ENCODE data around the gene PIK3CB. TPM values are rescaled to one million over a fixed set of nuclear protein-coding genes. Genes with fewer than 3 reads are reported as not detected.

Gene PIK3CB
- polyA plus RNA-seq, 1 of the 3 experiments (the other 2 are of a cell fraction) = 6.8 TPM

DNA sequence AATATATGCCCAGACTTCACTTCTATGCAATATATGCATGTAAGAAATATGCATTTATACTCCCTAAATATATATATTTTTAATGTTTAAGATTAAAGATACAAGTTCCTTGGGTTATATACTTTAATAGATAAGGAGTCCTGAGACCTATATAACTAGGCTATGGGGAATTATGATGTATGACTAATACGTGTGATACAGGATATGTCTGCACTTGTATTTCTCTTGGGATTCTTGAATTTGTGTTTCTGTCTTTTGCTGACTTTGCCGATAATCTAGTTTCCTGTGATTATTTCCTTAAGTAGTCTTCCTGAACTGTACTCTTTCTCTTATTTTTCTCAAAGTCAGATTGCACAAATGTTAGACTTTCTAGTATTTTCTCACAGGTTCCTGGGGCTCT, 109.6 kb downstream of the PIK3CB start:
- TF ChIP-seq ELF1 (IDR thresholded peaks at IDR 0.05) = no peak
- no peak for TF ChIP-seq NRF1 (IDR thresholded peaks at IDR 0.05; ENCODE audit: low read depth, low read length)
- DNase-seq = no peak
- Histone ChIP-seq H3K9me2 (no peaks in the 10 kb centered on the region), H3F3A (replicated peaks; ENCODE audit: insufficient read depth) (no peaks in the 10 kb centered on the region), H3K9me3 (no peaks in the 10 kb centered on the region), H3K36me3 (replicated peaks in 1 of 2; ENCODE audit: control insufficient read depth in 1 of 2, insufficient read depth in 2 of 2, low read length in 1 of 2) (peaks cover 0 to 3% of the 10 kb centered on the region in 2 experiments), H3K27ac (ENCODE audit: low read depth in 2 of 2, low read length in 1 of 2) (no peak overlapping the region), H3K4me3 (ENCODE audit: low read depth in 2 of 2, low read length in 1 of 2) (no peak overlapping the region), H3K27me3 (ENCODE audit: insufficient read depth) (no peaks in the 10 kb centered on the region), H3K4me1 (ENCODE audit: control insufficient read depth in 1 of 2, insufficient read depth in 2 of 2, low read depth in 1 of 2, low read length in 1 of 2) (peaks cover 0 to 6% of the 10 kb centered on the region in 2 experiments; a peak in 1 of 4 replicates), H3K4me2 (no peak overlapping the region), H4K20me1 (ENCODE audit: insufficient read depth) (no peaks in the 10 kb centered on the region), H3K9ac (no peak overlapping the region), H3K79me2 (ENCODE audit: insufficient read depth) (no peaks in the 10 kb centered on the region), H2AFZ (ENCODE audit: low read depth) (no peak overlapping the region)
- ChIA-PET CTCF (interaction anchor here (0.8 kb wide), 1 partner anchor 246 kb away, joined by 3 read pairs; no protein-coding TSS in a partner anchor), POLR2A (no interaction called here)
- WGBS (ENCODE audit: low lambda C conversion rate) = 47% methylated on average over 2 of the region's 2 CpGs

- TF ChIP-seq MEF2A (IDR thresholded peaks at IDR 0.05; ENCODE audit: borderline replicate concordance, low read depth) (no peak), EP300 (IDR thresholded peaks at IDR 0.05; ENCODE audit: borderline replicate concordance in 1 of 2, low read depth in 1 of 2, low read length in 1 of 2) (no peak), IRF3 (IDR thresholded peaks at IDR 0.05; ENCODE audit: low read depth, low read length) (no peak), GATA2 (CRISPR knock-in tag; IDR thresholded peaks at IDR 0.05) (no peak), TEAD4 (IDR thresholded peaks at IDR 0.05; ENCODE audit: borderline replicate concordance, insufficient read depth) (no peak), FOSL2 (IDR thresholded peaks at IDR 0.05; ENCODE audit: borderline replicate concordance, low read depth) (no peak), SMC3 (IDR thresholded peaks at IDR 0.05; ENCODE audit: low read depth, low read length) (no peak), RAD21 (IDR thresholded peaks at IDR 0.05; ENCODE audit: low read length) (no peak), NFIC (IDR thresholded peaks at IDR 0.05; ENCODE audit: borderline replicate concordance) (no peak), POLR2AphosphoS5 (IDR thresholded peaks at IDR 0.05; ENCODE audit: low read depth, low read length) (no peak), FOXM1 (IDR thresholded peaks at IDR 0.05; ENCODE audit: low read depth) (no peak), NRF1 (IDR thresholded peaks at IDR 0.05; ENCODE audit: low read depth, low read length) (no peak)
- TF ChIP-seq, protein P1, sequence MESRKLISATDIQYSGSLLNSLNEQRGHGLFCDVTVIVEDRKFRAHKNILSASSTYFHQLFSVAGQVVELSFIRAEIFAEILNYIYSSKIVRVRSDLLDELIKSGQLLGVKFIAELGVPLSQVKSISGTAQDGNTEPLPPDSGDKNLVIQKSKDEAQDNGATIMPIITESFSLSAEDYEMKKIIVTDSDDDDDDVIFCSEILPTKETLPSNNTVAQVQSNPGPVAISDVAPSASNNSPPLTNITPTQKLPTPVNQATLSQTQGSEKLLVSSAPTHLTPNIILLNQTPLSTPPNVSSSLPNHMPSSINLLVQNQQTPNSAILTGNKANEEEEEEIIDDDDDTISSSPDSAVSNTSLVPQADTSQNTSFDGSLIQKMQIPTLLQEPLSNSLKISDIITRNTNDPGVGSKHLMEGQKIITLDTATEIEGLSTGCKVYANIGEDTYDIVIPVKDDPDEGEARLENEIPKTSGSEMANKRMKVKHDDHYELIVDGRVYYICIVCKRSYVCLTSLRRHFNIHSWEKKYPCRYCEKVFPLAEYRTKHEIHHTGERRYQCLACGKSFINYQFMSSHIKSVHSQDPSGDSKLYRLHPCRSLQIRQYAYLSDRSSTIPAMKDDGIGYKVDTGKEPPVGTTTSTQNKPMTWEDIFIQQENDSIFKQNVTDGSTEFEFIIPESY (IDR thresholded peaks at IDR 0.05; ENCODE audit: borderline replicate concordance, low read depth) = no peak
- TF ChIP-seq, protein P2, sequence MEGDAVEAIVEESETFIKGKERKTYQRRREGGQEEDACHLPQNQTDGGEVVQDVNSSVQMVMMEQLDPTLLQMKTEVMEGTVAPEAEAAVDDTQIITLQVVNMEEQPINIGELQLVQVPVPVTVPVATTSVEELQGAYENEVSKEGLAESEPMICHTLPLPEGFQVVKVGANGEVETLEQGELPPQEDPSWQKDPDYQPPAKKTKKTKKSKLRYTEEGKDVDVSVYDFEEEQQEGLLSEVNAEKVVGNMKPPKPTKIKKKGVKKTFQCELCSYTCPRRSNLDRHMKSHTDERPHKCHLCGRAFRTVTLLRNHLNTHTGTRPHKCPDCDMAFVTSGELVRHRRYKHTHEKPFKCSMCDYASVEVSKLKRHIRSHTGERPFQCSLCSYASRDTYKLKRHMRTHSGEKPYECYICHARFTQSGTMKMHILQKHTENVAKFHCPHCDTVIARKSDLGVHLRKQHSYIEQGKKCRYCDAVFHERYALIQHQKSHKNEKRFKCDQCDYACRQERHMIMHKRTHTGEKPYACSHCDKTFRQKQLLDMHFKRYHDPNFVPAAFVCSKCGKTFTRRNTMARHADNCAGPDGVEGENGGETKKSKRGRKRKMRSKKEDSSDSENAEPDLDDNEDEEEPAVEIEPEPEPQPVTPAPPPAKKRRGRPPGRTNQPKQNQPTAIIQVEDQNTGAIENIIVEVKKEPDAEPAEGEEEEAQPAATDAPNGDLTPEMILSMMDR (IDR thresholded peaks at IDR 0.05) = no peak
- TF ChIP-seq, protein P3, sequence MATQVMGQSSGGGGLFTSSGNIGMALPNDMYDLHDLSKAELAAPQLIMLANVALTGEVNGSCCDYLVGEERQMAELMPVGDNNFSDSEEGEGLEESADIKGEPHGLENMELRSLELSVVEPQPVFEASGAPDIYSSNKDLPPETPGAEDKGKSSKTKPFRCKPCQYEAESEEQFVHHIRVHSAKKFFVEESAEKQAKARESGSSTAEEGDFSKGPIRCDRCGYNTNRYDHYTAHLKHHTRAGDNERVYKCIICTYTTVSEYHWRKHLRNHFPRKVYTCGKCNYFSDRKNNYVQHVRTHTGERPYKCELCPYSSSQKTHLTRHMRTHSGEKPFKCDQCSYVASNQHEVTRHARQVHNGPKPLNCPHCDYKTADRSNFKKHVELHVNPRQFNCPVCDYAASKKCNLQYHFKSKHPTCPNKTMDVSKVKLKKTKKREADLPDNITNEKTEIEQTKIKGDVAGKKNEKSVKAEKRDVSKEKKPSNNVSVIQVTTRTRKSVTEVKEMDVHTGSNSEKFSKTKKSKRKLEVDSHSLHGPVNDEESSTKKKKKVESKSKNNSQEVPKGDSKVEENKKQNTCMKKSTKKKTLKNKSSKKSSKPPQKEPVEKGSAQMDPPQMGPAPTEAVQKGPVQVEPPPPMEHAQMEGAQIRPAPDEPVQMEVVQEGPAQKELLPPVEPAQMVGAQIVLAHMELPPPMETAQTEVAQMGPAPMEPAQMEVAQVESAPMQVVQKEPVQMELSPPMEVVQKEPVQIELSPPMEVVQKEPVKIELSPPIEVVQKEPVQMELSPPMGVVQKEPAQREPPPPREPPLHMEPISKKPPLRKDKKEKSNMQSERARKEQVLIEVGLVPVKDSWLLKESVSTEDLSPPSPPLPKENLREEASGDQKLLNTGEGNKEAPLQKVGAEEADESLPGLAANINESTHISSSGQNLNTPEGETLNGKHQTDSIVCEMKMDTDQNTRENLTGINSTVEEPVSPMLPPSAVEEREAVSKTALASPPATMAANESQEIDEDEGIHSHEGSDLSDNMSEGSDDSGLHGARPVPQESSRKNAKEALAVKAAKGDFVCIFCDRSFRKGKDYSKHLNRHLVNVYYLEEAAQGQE (IDR thresholded peaks at IDR 0.05; ENCODE audit: low read depth, low read length) = no peak
- TF ChIP-seq, protein P4, sequence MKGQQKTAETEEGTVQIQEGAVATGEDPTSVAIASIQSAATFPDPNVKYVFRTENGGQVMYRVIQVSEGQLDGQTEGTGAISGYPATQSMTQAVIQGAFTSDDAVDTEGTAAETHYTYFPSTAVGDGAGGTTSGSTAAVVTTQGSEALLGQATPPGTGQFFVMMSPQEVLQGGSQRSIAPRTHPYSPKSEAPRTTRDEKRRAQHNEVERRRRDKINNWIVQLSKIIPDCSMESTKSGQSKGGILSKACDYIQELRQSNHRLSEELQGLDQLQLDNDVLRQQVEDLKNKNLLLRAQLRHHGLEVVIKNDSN (IDR thresholded peaks at IDR 0.05; ENCODE audit: borderline replicate concordance, low read depth) = no peak
- TF ChIP-seq, protein P5, sequence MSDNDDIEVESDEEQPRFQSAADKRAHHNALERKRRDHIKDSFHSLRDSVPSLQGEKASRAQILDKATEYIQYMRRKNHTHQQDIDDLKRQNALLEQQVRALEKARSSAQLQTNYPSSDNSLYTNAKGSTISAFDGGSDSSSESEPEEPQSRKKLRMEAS (IDR thresholded peaks at IDR 0.05; ENCODE audit: low read depth) = no peak
- H3K4me2 ChIP-seq = no peak overlapping the region
- no peaks in the 10 kb centered on the region for H3K36me3 ChIP-seq (replicated peaks in 1 of 2; ENCODE audit: control insufficient read depth in 1 of 2, insufficient read depth in 2 of 2, low read length in 1 of 2)
- peaks cover 0 to 6% of the 10 kb centered on the region in 2 experiments; a peak in 1 of 4 replicates for H3K4me1 ChIP-seq (ENCODE audit: control insufficient read depth in 1 of 2, insufficient read depth in 2 of 2, low read depth in 1 of 2, low read length in 1 of 2)
- no peak overlapping the region for H3K27ac ChIP-seq (ENCODE audit: low read depth in 2 of 2, low read length in 1 of 2)
- no peaks in the 10 kb centered on the region for H3F3A ChIP-seq (replicated peaks; ENCODE audit: insufficient read depth)
- no peak overlapping the region for H3K4me3 ChIP-seq (ENCODE audit: low read depth in 2 of 2, low read length in 1 of 2)
- no peaks in the 10 kb centered on the region for H3K9me3 ChIP-seq
- DNase-seq = no peak
- H3K27me3 ChIP-seq (ENCODE audit: insufficient read depth) = no peaks in the 10 kb centered on the region
- ChIA-PET POLR2A (no interaction called here), CTCF (interaction anchor here (0.8 kb wide), 2 partner anchors 191 to 245 kb away, joined by 3 to 4 read pairs; no protein-coding TSS in a partner anchor)
- H3K79me2 ChIP-seq (ENCODE audit: insufficient read depth) = no peaks in the 10 kb centered on the region
- no peaks in the 10 kb centered on the region for H3K9me2 ChIP-seq
- no peak overlapping the region for H2AFZ ChIP-seq (ENCODE audit: low read depth)
- WGBS (ENCODE audit: low lambda C conversion rate) = 86% methylated on average over 6 of the region's 6 CpGs
- no peak overlapping the region for H3K9ac ChIP-seq
- no peaks in the 10 kb centered on the region for H4K20me1 ChIP-seq (ENCODE audit: insufficient read depth)
Observed at GRCh38 chr3:138724443-138724842, 110.3 kb downstream of the PIK3CB start.
